ENCODE measurements around the gene CBX8. TPM values are rescaled to one million over a fixed set of nuclear protein-coding genes. Genes with fewer than 3 reads are reported as not detected.

CBX8 gene
- total and polyA plus RNA-seq, 2 of the 13 experiments (the other 11 are each of a cell fraction or from before 2014, with no cell fraction given), result 0.34 to 12.6 TPM

- no peak for TF ChIP-seq ZNF704 (CRISPR knock-in tag; IDR thresholded peaks at IDR 0.05; ENCODE audit: borderline replicate concordance)
- 0 out of 2 replicates have a peak, but pooled peaks have one; percentile 18 for TF ChIP-seq ZNF292 (CRISPR knock-in tag; IDR thresholded peaks at IDR 0.05; ENCODE audit: borderline replicate concordance, low read depth)
- TF ChIP-seq ZNF776 (CRISPR knock-in tag; IDR thresholded peaks at IDR 0.05), result 0 out of 2 replicates have a peak, but pooled peaks have one; percentile 15
- TF ChIP-seq ZNF232 (CRISPR knock-in tag; IDR thresholded peaks at IDR 0.05; ENCODE audit: borderline replicate concordance), result peak; percentile 10; the same call in 1 of the 2 replicates
- no peak for TF ChIP-seq TFDP1 (CRISPR knock-in tag; IDR thresholded peaks at IDR 0.05; ENCODE audit: borderline replicate concordance)
- TF ChIP-seq SAP130 (CRISPR knock-in tag; IDR thresholded peaks at IDR 0.05; ENCODE audit: low read depth), result peak; percentile 34; the same call in 1 of the 2 replicates
- 0 out of 2 replicates have a peak, but pooled peaks have one; percentile 18 for TF ChIP-seq ZMYM4 (CRISPR knock-in tag; IDR thresholded peaks at IDR 0.05)
- TF ChIP-seq ARID4A (CRISPR knock-in tag; IDR thresholded peaks at IDR 0.05; ENCODE audit: borderline replicate concordance), result 0 out of 2 replicates have a peak, but pooled peaks have one; percentile 33
- TF ChIP-seq ZNF75D (CRISPR knock-in tag; IDR thresholded peaks at IDR 0.05; ENCODE audit: borderline replicate concordance), result no peak
- no peak for TF ChIP-seq TRIM22 (IDR thresholded peaks at IDR 0.05)
- TF ChIP-seq HOXA3 (CRISPR knock-in tag; IDR thresholded peaks at IDR 0.05), result peak; percentile 45; the same call in 1 of the 2 replicates
- 0 out of 2 replicates have a peak, but pooled peaks have one; percentile 33 for TF ChIP-seq PBX2 (CRISPR knock-in tag; IDR thresholded peaks at IDR 0.05)
- TF ChIP-seq ZNF121 (CRISPR knock-in tag; IDR thresholded peaks at IDR 0.05), result no peak
- 0 out of 2 replicates have a peak, but pooled peaks have one; percentile 52 for TF ChIP-seq ZBTB7B (CRISPR knock-in tag; IDR thresholded peaks at IDR 0.05)
- TF ChIP-seq GATAD2A (CRISPR knock-in tag; IDR thresholded peaks at IDR 0.05), result peak; percentile 17; the same call in 1 of the 2 replicates
- TF ChIP-seq RXRA (CRISPR knock-in tag; IDR thresholded peaks at IDR 0.05), result peak; percentile 13; the same call in 1 of the 2 replicates
These were observed 28.2 kb upstream of the CBX8 start (continued) for GRCh38 chr17:79824893-79825579.

Measured in HepG2 (cell line).